Vagina (tissue), 2 donors: ENCODE data around the gene DHRS4.
"Not testable (repeated sequence)": the region's sequence is repeated elsewhere in the genome, so short reads cannot be mapped to it uniquely, and the experiment has no call there.

Experiments
- CTCF ChIP-seq, 3 experiments: fragments of 450-650 bp in 2 of 3; fragments of 200-600 bp in 1 of 3; sonication (generic) in 1 of 3; IDR thresholded peaks; one replicate each; pipeline ENCODE4 v1.5.1; 2017 to 2019; ENCODE audit warnings: antibody characterized with exemption in 3 of 3, mild to moderate bottlenecking in 2 of 3, moderate library complexity in 2 of 3
- POLR2A ChIP-seq, 2 donors: fragments of 450-650 bp; IDR thresholded peaks; one replicate each; pipeline ENCODE4 v1.6.1; 2017; ENCODE audit warnings: antibody characterized with exemption in 2 of 2, mild to moderate bottlenecking in 2 of 2, moderate library complexity in 2 of 2
- POLR2AphosphoS5 ChIP-seq, 2 donors: sonication (generic); formaldehyde crosslinking; IDR thresholded peaks; one replicate each; pipeline ENCODE4 v1.9.0; 2017; ENCODE audit warnings: antibody characterized with exemption in 2 of 2, mild to moderate bottlenecking in 2 of 2, low read depth in 1 of 2; ENCODE audit not compliant: insufficient read depth in 1 of 2

DNA sequence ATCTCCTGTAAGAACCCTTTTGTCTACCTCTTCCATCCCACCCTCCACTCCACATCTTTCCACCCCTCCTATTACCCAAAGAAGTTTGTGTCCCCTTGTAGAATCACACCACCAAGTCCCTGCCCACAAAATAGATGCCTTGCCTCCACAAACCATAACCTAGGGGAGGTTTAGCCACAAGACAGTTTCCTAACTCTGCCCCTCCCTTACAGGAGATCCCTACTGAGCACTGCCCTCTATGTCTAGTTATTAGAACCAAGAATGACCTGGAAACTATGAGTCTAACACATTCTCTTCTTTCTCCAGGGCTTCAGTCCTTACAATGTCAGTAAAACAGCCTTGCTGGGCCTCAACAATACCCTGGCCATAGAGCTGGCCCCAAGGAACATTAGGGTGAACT, 47.5 kb downstream of the DHRS4 start:
- not testable (repeated sequence) for TF ChIP-seq CTCF (IDR thresholded peaks at IDR 0.05); POLR2A (IDR thresholded peaks at IDR 0.05); POLR2AphosphoS5 (IDR thresholded peaks at IDR 0.05; ENCODE audit: insufficient read depth in 1 of 2, low read depth in 1 of 2)
